Measurements from ENCODE around the gene ASIP. TPM values are rescaled to one million over a fixed set of nuclear protein-coding genes. Genes with fewer than 3 reads are reported as not detected.
"Not testable (repeated sequence)": the region's sequence is repeated elsewhere in the genome, so short reads cannot be mapped to it uniquely, and the experiment has no call there.

ASIP gene
- total RNA-seq, 1 donor from 2014 or later: not detected

- Mint-ChIP-seq H3K4me1 (ENCODE audit: unreplicated experiment) (peaks cover 6% of the 10 kb centered on the region), H3K4me3 (ENCODE audit: unreplicated experiment) (no peak overlapping the region)
These were observed 24.9 kb upstream of the ASIP start for GRCh38 chr20:34216382-34216742.

DNA sequence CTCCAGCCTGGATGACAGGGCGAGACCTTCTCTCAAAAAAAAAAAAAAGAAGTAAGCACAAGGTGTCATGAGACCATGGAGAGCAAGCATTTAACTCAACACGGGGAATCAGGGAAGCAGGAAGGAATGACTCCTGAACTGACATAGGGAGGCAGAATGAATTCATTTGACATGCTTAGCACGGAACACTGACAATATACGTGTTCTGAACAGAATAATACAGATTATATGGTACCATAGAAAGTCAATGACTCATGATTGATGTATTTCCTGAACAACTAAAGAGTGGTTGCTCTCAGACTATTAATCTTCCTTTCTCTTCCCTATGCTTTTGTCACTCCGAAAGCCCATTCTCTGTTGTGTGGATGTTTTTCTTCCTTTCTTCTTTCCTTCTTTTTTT, 20.7 kb upstream of the ASIP start:
- Mint-ChIP-seq H3K4me1 (ENCODE audit: unreplicated experiment) (peaks cover 6% of the 10 kb centered on the region), H3K4me3 (ENCODE audit: unreplicated experiment) (no peak overlapping the region), H3K27me3 (ENCODE audit: unreplicated experiment) (no peaks in the 10 kb centered on the region), H3K36me3 (ENCODE audit: low read depth, unreplicated experiment) (no peaks in the 10 kb centered on the region), H3K9me3 (ENCODE audit: unreplicated experiment) (no peaks in the 10 kb centered on the region), H3K27ac (ENCODE audit: unreplicated experiment) (no peak overlapping the region)
- no peak for DNase-seq (ENCODE audit: low spot score)
- TF ChIP-seq, protein P1, sequence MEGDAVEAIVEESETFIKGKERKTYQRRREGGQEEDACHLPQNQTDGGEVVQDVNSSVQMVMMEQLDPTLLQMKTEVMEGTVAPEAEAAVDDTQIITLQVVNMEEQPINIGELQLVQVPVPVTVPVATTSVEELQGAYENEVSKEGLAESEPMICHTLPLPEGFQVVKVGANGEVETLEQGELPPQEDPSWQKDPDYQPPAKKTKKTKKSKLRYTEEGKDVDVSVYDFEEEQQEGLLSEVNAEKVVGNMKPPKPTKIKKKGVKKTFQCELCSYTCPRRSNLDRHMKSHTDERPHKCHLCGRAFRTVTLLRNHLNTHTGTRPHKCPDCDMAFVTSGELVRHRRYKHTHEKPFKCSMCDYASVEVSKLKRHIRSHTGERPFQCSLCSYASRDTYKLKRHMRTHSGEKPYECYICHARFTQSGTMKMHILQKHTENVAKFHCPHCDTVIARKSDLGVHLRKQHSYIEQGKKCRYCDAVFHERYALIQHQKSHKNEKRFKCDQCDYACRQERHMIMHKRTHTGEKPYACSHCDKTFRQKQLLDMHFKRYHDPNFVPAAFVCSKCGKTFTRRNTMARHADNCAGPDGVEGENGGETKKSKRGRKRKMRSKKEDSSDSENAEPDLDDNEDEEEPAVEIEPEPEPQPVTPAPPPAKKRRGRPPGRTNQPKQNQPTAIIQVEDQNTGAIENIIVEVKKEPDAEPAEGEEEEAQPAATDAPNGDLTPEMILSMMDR (IDR thresholded peaks at IDR 0.05; ENCODE audit: unreplicated experiment): no peak

More at GRCh38 chr20:34216382-34216742, 24.9 kb upstream of the ASIP start:
- Mint-ChIP-seq H3K27ac (ENCODE audit: unreplicated experiment) (no peak overlapping the region), H3K9me3 (ENCODE audit: unreplicated experiment) (no peaks in the 10 kb centered on the region), H3K36me3 (ENCODE audit: low read depth, unreplicated experiment) (no peaks in the 10 kb centered on the region), H3K27me3 (ENCODE audit: unreplicated experiment) (no peaks in the 10 kb centered on the region)
- no peak for DNase-seq (ENCODE audit: low spot score)
- TF ChIP-seq, protein P1 (IDR thresholded peaks at IDR 0.05; ENCODE audit: unreplicated experiment): no peak

- H3K4me3 Mint-ChIP-seq (ENCODE audit: unreplicated experiment): no peak overlapping the region
- H3K27me3 Mint-ChIP-seq (ENCODE audit: unreplicated experiment): no peaks in the 10 kb centered on the region
- no peaks in the 10 kb centered on the region for H3K36me3 Mint-ChIP-seq (ENCODE audit: low read depth, unreplicated experiment)
- H3K4me1 Mint-ChIP-seq (ENCODE audit: unreplicated experiment): peaks cover 6% of the 10 kb centered on the region
- no peaks in the 10 kb centered on the region for H3K9me3 Mint-ChIP-seq (ENCODE audit: unreplicated experiment)
- DNase-seq (ENCODE audit: low spot score): no peak
- TF ChIP-seq, protein P1 (IDR thresholded peaks at IDR 0.05; ENCODE audit: unreplicated experiment): no peak
- no peak overlapping the region for H3K27ac Mint-ChIP-seq (ENCODE audit: unreplicated experiment)
These were observed 19.0 kb upstream of the ASIP start for GRCh38 chr20:34222208-34222607.

- H3K27me3 Mint-ChIP-seq (ENCODE audit: unreplicated experiment); H3K27ac Mint-ChIP-seq (ENCODE audit: unreplicated experiment); H3K36me3 Mint-ChIP-seq (ENCODE audit: low read depth, unreplicated experiment); H3K4me1 Mint-ChIP-seq (ENCODE audit: unreplicated experiment); H3K4me3 Mint-ChIP-seq (ENCODE audit: unreplicated experiment); H3K9me3 Mint-ChIP-seq (ENCODE audit: unreplicated experiment); DNase-seq (ENCODE audit: low spot score): not testable (repeated sequence)
These were observed 17.0 kb upstream of the ASIP start for GRCh38 chr20:34224251-34224650.

DNA sequence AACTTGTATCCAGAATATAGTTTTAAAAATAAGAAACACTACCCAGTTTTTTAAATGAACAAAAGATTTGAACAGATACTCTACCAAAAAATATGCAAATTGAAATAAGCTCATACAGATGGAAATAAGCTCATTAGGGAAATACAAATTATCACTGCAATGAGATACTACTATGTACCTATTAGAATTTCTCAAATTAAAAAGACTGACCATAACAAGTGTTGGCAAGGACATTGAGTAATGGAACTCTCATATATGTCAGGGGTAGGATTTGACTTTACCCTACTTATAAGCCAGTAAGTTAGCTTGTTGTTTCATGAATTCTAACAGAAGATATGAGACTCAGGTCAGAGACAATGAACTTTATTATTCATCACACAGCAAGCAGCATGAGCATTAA, 9.6 kb upstream of the ASIP start:
- TF ChIP-seq, protein P1 (IDR thresholded peaks at IDR 0.05; ENCODE audit: unreplicated experiment): no peak
- no peak for DNase-seq (ENCODE audit: low spot score)
- Mint-ChIP-seq H3K4me1 (ENCODE audit: unreplicated experiment) (no peaks in the 10 kb centered on the region), H3K36me3 (ENCODE audit: low read depth, unreplicated experiment) (peaks cover 4% of the 10 kb centered on the region), H3K27me3 (ENCODE audit: unreplicated experiment) (peaks cover 3% of the 10 kb centered on the region), H3K27ac (ENCODE audit: unreplicated experiment) (no peak overlapping the region), H3K4me3 (ENCODE audit: unreplicated experiment) (no peak overlapping the region), H3K9me3 (ENCODE audit: unreplicated experiment) (no peaks in the 10 kb centered on the region)
